K562 (cell line): ENCODE results near the gene IQSEC3. TPM values are rescaled to one million over a fixed set of nuclear protein-coding genes. Genes with fewer than 3 reads are reported as not detected.

Experiments
- ATAC-seq: fragments of 200-7000 bp; cut with Tn5 transposase; 3 replicates; pipeline ENCODE4 v1.9.1; 2020; ENCODE audit warnings: moderate library complexity
- BruUV-seq: library from RNA; stranded (reverse); fragments of 400-500 nt; replicated peaks from 2 replicates; lab custom pipeline; 2021; lab: Mats Ljungman, UMichigan
- CTCF ChIA-PET: fragments of 300-600 bp; formaldehyde crosslinking; extraction: SDS; loops from one replicate; lab custom pipeline; 2021; ENCODE audit warnings: low intra/inter-chr PET ratio; lab: Yijun Ruan, JAX
- POLR2A ChIA-PET: fragments of 300-600, 350-650 bp; sonication (Branson Sonifier 250); formaldehyde crosslinking; extraction: SDS; loops from one replicate; lab custom pipeline; 2021; ENCODE audit warnings: antibody characterized with exemption, inconsistent platforms; lab: Yijun Ruan, JAX
- DNase-seq, 4 experiments: peaks; one replicate each; pipeline versions ENCODE4 v3.0.0 to v3.0.0-alpha.2; 2011 to 2018; ENCODE audit warnings: low spot score in 3 of 4, mixed read lengths in 3 of 4; ENCODE audit errors: extremely low read depth in 1 of 4
- FAIRE-seq: peaks from 2 replicates; lab custom pipeline; 2011; peaks lifted over from hg19 to GRCh38; lab: Jason Lieb, UNC
- H2AFZ ChIP-seq: 2 replicates; pipeline ENCODE4 v1.6.0; 2011; ENCODE audit warnings: low read depth, low read length, control low read depth, inconsistent platforms
- H3K27ac ChIP-seq: fragments of 200-600 bp; 3 replicates; pipeline ENCODE4 v1.8.0; 2011; ENCODE audit warnings: low read depth, mild to moderate bottlenecking, control low read depth, inconsistent platforms, low read length, moderate library complexity, mixed read lengths; ENCODE audit errors: extremely low read depth
- H3K27me3 ChIP-seq, 2 experiments: fragments of 300-600 bp in 1 of 2; 2 replicates in 1 of 2; 3 replicates in 1 of 2; pipeline versions ENCODE4 v1.6.0 to v1.8.0; 2011; ENCODE audit warnings: inconsistent platforms in 2 of 2, low read length in 2 of 2, mild to moderate bottlenecking in 1 of 2, mixed read lengths in 1 of 2, moderate library complexity in 1 of 2; ENCODE audit not compliant: control insufficient read depth in 2 of 2, insufficient read depth in 2 of 2
- H3K36me3 ChIP-seq: fragments of 300-600 bp; 3 replicates; pipeline ENCODE4 v1.8.0; 2011; ENCODE audit warnings: mild to moderate bottlenecking, low read length, inconsistent platforms; ENCODE audit not compliant: control insufficient read depth, insufficient read depth
- H3K4me1 ChIP-seq, 2 experiments: fragments of 200-600 bp in 1 of 2; replicated peaks in 1 of 2; 2 replicates in 1 of 2; 3 replicates in 1 of 2; pipeline versions ENCODE4 v1.5.1 to v1.8.0; 2011; ENCODE audit warnings: inconsistent platforms in 2 of 2, low read length in 2 of 2, mild to moderate bottlenecking in 1 of 2, mixed read lengths in 1 of 2, moderate library complexity in 1 of 2; ENCODE audit not compliant: control insufficient read depth in 2 of 2, insufficient read depth in 2 of 2
- H3K4me2 ChIP-seq: 2 replicates; pipeline ENCODE4 v1.6.1; 2011; ENCODE audit warnings: low read length, control low read depth, inconsistent platforms, mixed read lengths; ENCODE audit not compliant: insufficient read depth
- H3K4me3 ChIP-seq: fragments of 200-600 bp; sonication (generic), shearing (Covaris generic); 2 replicates; pipeline ENCODE4 v1.5.1; 2016; ENCODE audit warnings: control low read depth, inconsistent platforms
- H3K79me2 ChIP-seq: fragments of 200-600 bp; 3 replicates; pipeline ENCODE4 v1.8.0; 2011; ENCODE audit warnings: low read length, inconsistent platforms; ENCODE audit not compliant: control insufficient read depth, insufficient read depth
- H3K9ac ChIP-seq, 2 experiments: 2 replicates each; pipeline versions ENCODE4 v1.6.0 to v1.6.1; 2011; ENCODE audit warnings: low read depth in 2 of 2, low read length in 2 of 2, control low read depth in 1 of 2, inconsistent platforms in 1 of 2, mild to moderate bottlenecking in 1 of 2, mixed read lengths in 1 of 2; ENCODE audit not compliant: insufficient read depth in 1 of 2
- H3K9me1 ChIP-seq: one replicate; pipeline ENCODE4 v1.6.0; 2011; ENCODE audit warnings: inconsistent platforms, mild to moderate bottlenecking, low read length, moderate library complexity; ENCODE audit not compliant: control insufficient read depth, insufficient read depth
- H3K9me3 ChIP-seq: replicated peaks from 2 replicates; pipeline ENCODE4 v1.5.1; 2011; ENCODE audit warnings: low read depth, low read length, inconsistent platforms; ENCODE audit not compliant: control insufficient read depth, insufficient read depth
- H4K20me1 ChIP-seq: replicated peaks from 2 replicates; pipeline ENCODE4 v1.6.1; 2011; ENCODE audit warnings: low read length, inconsistent platforms, mixed read lengths; ENCODE audit not compliant: control insufficient read depth, insufficient read depth
- EP400 ChIP-seq: fragments of 450-650 bp; IDR thresholded peaks from 2 replicates; pipeline ENCODE4 v1.6.1; 2017; ENCODE audit warnings: antibody characterized with exemption, mild to moderate bottlenecking, moderate library complexity
- OTX1 ChIP-seq: fragments of 450-650 bp; formaldehyde crosslinking; IDR thresholded peaks from 2 replicates; pipeline ENCODE4 v1.4.0; 2022; ENCODE audit warnings: mild to moderate bottlenecking
- SMARCE1 ChIP-seq: fragments of 450-650 bp; IDR thresholded peaks from 2 replicates; pipeline ENCODE4 v1.7.1; 2016; ENCODE audit warnings: mild to moderate bottlenecking
- TEAD4 ChIP-seq, 2 experiments: sonication (generic) in 1 of 2; formaldehyde crosslinking in 1 of 2; IDR thresholded peaks; 2 replicates each; pipeline versions ENCODE4 v1.6.1 to v1.8.0; 2012 to 2022; ENCODE audit warnings: borderline replicate concordance in 1 of 2, inconsistent platforms in 1 of 2, low read length in 1 of 2, mild to moderate bottlenecking in 1 of 2, missing genetic modification reagents in 1 of 2
- XRCC4 ChIP-seq: IDR thresholded peaks from one replicate; pipeline ENCODE4 v1.6.1; 2011; ENCODE audit not compliant: insufficient read depth, insufficient read length; ENCODE audit errors: extremely low read depth
- ZNF347 ChIP-seq: fragments of 450-650 bp; formaldehyde crosslinking; IDR thresholded peaks from 2 replicates; pipeline ENCODE4 v1.4.0; 2020; ENCODE audit warnings: low read depth, mild to moderate bottlenecking, moderate library complexity
- ZNF695 ChIP-seq: fragments of 450-650 bp; formaldehyde crosslinking; IDR thresholded peaks from 2 replicates; pipeline ENCODE4 v1.4.0; 2020; ENCODE audit warnings: mild to moderate bottlenecking, moderate library complexity
- ZNF707 ChIP-seq: fragments of 250-450 bp; sonication (Bioruptor Pico); conservative IDR thresholded peaks from 2 replicates; pipeline ENCODE4 v1.8.0; 2022; ENCODE audit warnings: inconsistent platforms, mild to moderate bottlenecking, moderate library complexity
- WGBS: fragments of 100-300 bp; shearing (Covaris generic); methylation state at CpG from one replicate; pipeline ENCODE4 v1.1.6; 2016; ENCODE audit warnings: low coverage, mixed read lengths; ENCODE audit not compliant: insufficient coverage; ENCODE audit errors: missing lambda C conversion rate; 5-methylcytosine and 5-hydroxymethylcytosine counted together
- in situ Hi-C: fragments of 300-500 bp; cut with MboI; formaldehyde crosslinking; loops from 4 replicates; pipeline ENCODE4 v1.15.0; 2018; ENCODE audit warnings: inconsistent platforms, mixed read lengths
- intact Hi-C: fragments of 100-400 bp; cut with micrococcal nuclease; formaldehyde crosslinking; loops from 2 replicates; pipeline ENCODE4 v1.14.2; 2022
- polyA plus RNA-seq, 8 experiments: library from polyadenylated mRNA; depleted of rRNA in 4 of 8; stranded (reverse) in 5 of 8; unstranded in 3 of 8; fragments of >200 nt; fragmentation: Nextera tagmentation in 2 of 8; fragmentation: Illumina TruSeq in 1 of 8; extraction: Ambion mirVana in 2 of 8; extraction: Trizol in 1 of 8; gene quantifications; 2 replicates each; pipeline versions ENCODE4 v1.2.1 to v1.2.3, GENCODE V29; 2011 to 2014; ENCODE audit warnings: inconsistent platforms in 1 of 8, missing spikeins in 1 of 8
- total RNA-seq, 7 experiments: library from RNA; depleted of rRNA in 6 of 7; stranded (reverse); fragments of >200 nt in 6 of 7; fragmentation: Illumina TruSeq in 2 of 7; extraction: Trizol in 2 of 7; gene quantifications; 2 replicates each; pipeline versions ENCODE4 v1.2.1 to v1.2.3, GENCODE V29; 2011 to 2021; ENCODE audit warnings: low replicate concordance in 1 of 7
- TF ChIP-seq, protein P1 (sequence below): fragments of 250-450 bp; sonication (Bioruptor Pico); IDR thresholded peaks from 2 replicates; pipeline ENCODE4 v1.8.0; 2022; ENCODE audit warnings: moderate library complexity, mild to moderate bottlenecking, inconsistent platforms

Gene IQSEC3
- total and polyA plus RNA-seq, 9 of the 15 experiments (the other 6 are each of a cell fraction or from before 2014, with no cell fraction given): under 0.01 to 0.25 (median 0.08) TPM; not detected in 3

- Histone ChIP-seq H3K9ac (peak overlapping the region in 1 of 2 experiments; percentile 20; a peak in 2 of 4 replicates), H3K9me1 (no peaks in the 10 kb centered on the region), H3K27me3 (peaks cover 0 to 53% of the 10 kb centered on the region in 2 experiments; a peak in 2 of 5 replicates), H2AFZ (no peak overlapping the region), H3K36me3 (no peaks in the 10 kb centered on the region), H3K27ac (no peak overlapping the region), H3K4me3 (no peak overlapping the region), H3K9me3 (no peaks in the 10 kb centered on the region)
- CTCF ChIA-PET: no interaction called here
- DNase-seq: no peak
- no peak for FAIRE-seq
- POLR2A ChIA-PET: no interaction called here
- in situ Hi-C loops: no loop called here
- no peak for TF ChIP-seq OTX1 (CRISPR knock-in tag)
- TF ChIP-seq ZNF707: no peak
- TF ChIP-seq SMARCE1: no peak
- TF ChIP-seq EP400: no peak
- TF ChIP-seq ZNF347 (CRISPR knock-in tag): no peak
- TF ChIP-seq ZNF695 (CRISPR knock-in tag): no peak
- TF ChIP-seq TEAD4 (IDR thresholded peaks at IDR 0.05; ENCODE audit: low read length): no peak
- no peak for TF ChIP-seq TEAD4 (CRISPR knock-in tag; IDR thresholded peaks at IDR 0.05; ENCODE audit: borderline replicate concordance)
- TF ChIP-seq, protein P1, sequence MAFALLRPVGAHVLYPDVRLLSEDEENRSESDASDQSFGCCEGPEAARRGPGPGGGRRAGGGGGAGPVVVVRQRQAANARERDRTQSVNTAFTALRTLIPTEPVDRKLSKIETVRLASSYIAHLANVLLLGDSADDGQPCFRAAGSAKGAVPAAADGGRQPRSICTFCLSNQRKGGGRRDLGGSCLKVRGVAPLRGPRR: no peak
- no peak for TF ChIP-seq XRCC4
- TF ChIP-seq, all 486 proteins: peak for 0
- Histone ChIP-seq H3K4me2 (no peak overlapping the region), H3K79me2 (no peaks in the 10 kb centered on the region), H3K4me1 (peaks cover 0 to 15% of the 10 kb centered on the region in 2 experiments; a peak in 2 of 5 replicates), H4K20me1 (no peaks in the 10 kb centered on the region)
- no TSS peak for BruUV-seq
- 20% methylated on average over 17 of the region's 17 CpGs for WGBS
- intact Hi-C loops: no loop called here
- ATAC-seq: no peak
These were observed 115.4 kb downstream of the IQSEC3 start for GRCh38 chr12:181921-182320.
